Epithelial cell of proximal tubule (primary cell): Measurements from ENCODE around the gene FAM98B. TPM values are rescaled to one million over a fixed set of nuclear protein-coding genes. Genes with fewer than 3 reads are reported as not detected.
A peak's percentile ranks its signal among the peaks of the same experiment; 100 is the strongest.

Source experiments
- DNase-seq: peaks from one replicate; pipeline ENCODE4 v3.0.0-alpha.2; 2011; ENCODE audit warnings: low read depth
- H3K4me3 ChIP-seq: 2 replicates; pipeline ENCODE4 v1.5.1; 2011; ENCODE audit warnings: low read depth, mild to moderate bottlenecking, low read length
- CTCF ChIP-seq: conservative IDR thresholded peaks from 2 replicates; pipeline ENCODE4 v1.5.1; 2012; ENCODE audit warnings: low read depth, mild to moderate bottlenecking, low read length
- total RNA-seq: library from RNA; depleted of rRNA; stranded (reverse); fragments of >200 nt; gene quantifications from 2 replicates; pipeline ENCODE4 v1.2.3, GENCODE V29; 2015

Gene FAM98B
- total RNA-seq, 1 donor from 2014 or later, result 7.8 TPM

GRCh38 chr15:38481761-38482160, 27.8 kb downstream of the FAM98B start:
- no peak overlapping the region for H3K4me3 ChIP-seq
- no peak for DNase-seq
- no peak for TF ChIP-seq CTCF

- DNase-seq, result no peak
- no peak for TF ChIP-seq CTCF
- H3K4me3 ChIP-seq, result no peak overlapping the region
Measured at GRCh38 chr15:38482572-38482971, 28.6 kb downstream of the FAM98B start.

- no peak for DNase-seq
- no peak for TF ChIP-seq CTCF
- no peak overlapping the region for H3K4me3 ChIP-seq
Measured at GRCh38 chr15:38486936-38487335, 33.0 kb downstream of the FAM98B start.

- TF ChIP-seq CTCF, result no peak
- H3K4me3 ChIP-seq, result no peak overlapping the region
- no peak for DNase-seq
Measured at GRCh38 chr15:38487378-38487777, 33.5 kb downstream of the FAM98B start.

GRCh38 chr15:38490242-38490922, 36.5 kb downstream of the FAM98B start:
- no peak for TF ChIP-seq CTCF
- no peak for DNase-seq
- no peak overlapping the region for H3K4me3 ChIP-seq

- DNase-seq, result no peak
- TF ChIP-seq CTCF, result peak; percentile 36
- H3K4me3 ChIP-seq, result no peak overlapping the region
Measured at GRCh38 chr15:38496151-38496550, 42.2 kb downstream of the FAM98B start.

GRCh38 chr15:38499651-38500050, 45.7 kb downstream of the FAM98B start:
- TF ChIP-seq CTCF, result no peak
- no peak overlapping the region for H3K4me3 ChIP-seq
- no peak for DNase-seq
